ENCODE measurements around the gene ARHGAP22.

Gene ARHGAP22

GRCh38 chr10:48406204-48406603 lies 198.7 kb downstream of the ARHGAP22 start:
- H3K4me3 ChIP-seq, result no peak overlapping the region
- no peak for DNase-seq

GRCh38 chr10:48404646-48405045 lies 200.2 kb downstream of the ARHGAP22 start:
- H3K36me3 ChIP-seq, result peaks cover 6 to 9% (median 7%) of the 10 kb centered on the region in 3 donors
- peaks cover 0 to 4% (median 0%) of the 10 kb centered on the region in 4 donors for H3K4me1 ChIP-seq
- no peak overlapping the region for H3K4me3 ChIP-seq
- TF ChIP-seq CTCF (IDR thresholded peaks at IDR 0.05), result no peak
- no peak overlapping the region for H3K27ac ChIP-seq
- H3K9me3 ChIP-seq, result no peaks in the 10 kb centered on the region
- no peaks in the 10 kb centered on the region for H3K27me3 ChIP-seq
- no peak for DNase-seq
- intact Hi-C loops (cut with DNase I; ENCODE audit: low total_unique reads), result no loop called here

More at GRCh38 chr10:48406204-48406603, 198.7 kb downstream of the ARHGAP22 start:
- TF ChIP-seq CTCF (IDR thresholded peaks at IDR 0.05), result no peak
- no peaks in the 10 kb centered on the region for H3K4me1 ChIP-seq
- H3K27ac ChIP-seq, result no peak overlapping the region
- H3K36me3 ChIP-seq, result peaks cover 21 to 24% (median 21%) of the 10 kb centered on the region in 3 donors
- intact Hi-C loops (cut with DNase I; ENCODE audit: low total_unique reads), result no loop called here
- H3K9me3 ChIP-seq, result no peaks in the 10 kb centered on the region
- no peaks in the 10 kb centered on the region for H3K27me3 ChIP-seq

- DNase-seq, result no peak
- Histone ChIP-seq H3K4me3 (no peak overlapping the region), H3K27me3 (no peaks in the 10 kb centered on the region), H3K4me1 (peaks cover 0 to 11% (median 0%) of the 10 kb centered on the region in 4 donors), H3K9me3 (no peaks in the 10 kb centered on the region), H3K36me3 (no peaks in the 10 kb centered on the region), H3K27ac (no peak overlapping the region)
- TF ChIP-seq CTCF (IDR thresholded peaks at IDR 0.05), result no peak
- intact Hi-C loops (cut with DNase I; ENCODE audit: low total_unique reads), result no loop called here
These were observed 204.0 kb downstream of the ARHGAP22 start for GRCh38 chr10:48400850-48401220.

DNA sequence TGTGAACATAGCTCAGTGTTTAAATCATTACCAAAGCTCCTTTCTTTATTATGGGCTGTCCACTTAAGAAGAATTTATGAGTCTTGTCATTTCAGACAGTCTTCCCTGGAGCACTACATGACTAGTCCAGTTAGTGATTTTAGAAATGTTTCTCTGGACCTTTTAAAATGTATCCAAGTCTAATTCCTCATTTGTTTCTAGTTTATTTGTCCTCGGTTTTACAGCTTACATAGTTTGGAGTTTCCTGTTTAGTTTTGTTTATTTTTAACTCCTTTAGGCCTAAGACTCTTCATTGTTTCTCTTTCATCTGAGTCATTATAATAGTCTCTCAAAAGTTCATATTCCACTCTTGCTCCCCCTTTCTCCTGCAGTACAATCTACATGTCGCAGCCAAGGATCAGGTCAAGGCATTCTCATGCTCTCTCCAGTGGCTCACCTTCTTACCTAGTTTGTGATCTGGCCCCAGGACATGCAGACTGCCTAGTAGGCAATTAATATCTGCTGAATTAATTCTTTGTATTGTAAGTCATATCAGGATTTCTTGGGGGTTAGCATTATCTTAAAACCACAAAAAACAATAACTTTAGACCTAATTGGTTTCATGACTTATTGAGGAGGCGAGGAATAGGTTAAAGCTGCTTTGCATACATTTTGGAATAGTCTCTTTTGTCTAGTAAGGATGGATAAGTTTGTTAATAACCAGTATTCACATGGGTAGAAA lies 204.6 kb downstream of the ARHGAP22 start:
- H3K27me3 ChIP-seq, result no peaks in the 10 kb centered on the region
- no peaks in the 10 kb centered on the region for H3K36me3 ChIP-seq
- H3K4me3 ChIP-seq, result no peak overlapping the region
- DNase-seq, result no peak
- intact Hi-C loops (cut with DNase I; ENCODE audit: low total_unique reads), result no loop called here
- no peaks in the 10 kb centered on the region for H3K9me3 ChIP-seq
- H3K4me1 ChIP-seq, result peaks cover 0 to 11% (median 0%) of the 10 kb centered on the region in 4 donors
- TF ChIP-seq CTCF (IDR thresholded peaks at IDR 0.05), result no peak
- no peak overlapping the region for H3K27ac ChIP-seq

DNA sequence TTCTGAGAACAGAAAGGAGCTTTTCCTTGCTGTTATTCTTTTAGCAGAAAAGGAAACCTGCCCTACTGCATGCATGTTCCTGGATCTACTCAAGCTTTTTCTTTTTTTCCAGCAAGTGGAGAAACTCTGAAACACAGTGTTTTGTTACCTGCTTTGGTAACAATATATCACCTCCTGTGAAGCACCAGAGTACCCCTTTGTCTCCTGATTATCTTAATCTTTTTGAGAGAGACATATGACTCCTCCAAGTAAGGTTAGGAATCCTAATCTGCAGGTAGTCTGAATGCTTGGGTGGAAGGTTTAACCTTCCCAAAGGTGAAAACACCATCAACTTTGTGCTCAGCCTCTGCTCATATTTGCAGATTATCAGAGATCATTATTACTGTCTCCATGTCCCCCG lies 205.3 kb downstream of the ARHGAP22 start:
- H3K36me3 ChIP-seq, result no peaks in the 10 kb centered on the region
- intact Hi-C loops (cut with DNase I; ENCODE audit: low total_unique reads), result no loop called here
- H3K27ac ChIP-seq, result no peak overlapping the region
- H3K4me3 ChIP-seq, result no peak overlapping the region
- DNase-seq, result no peak
- no peak for TF ChIP-seq CTCF (IDR thresholded peaks at IDR 0.05)
- H3K27me3 ChIP-seq, result no peaks in the 10 kb centered on the region
- H3K9me3 ChIP-seq, result no peaks in the 10 kb centered on the region
- H3K4me1 ChIP-seq, result peaks cover 0 to 11% (median 0%) of the 10 kb centered on the region in 4 donors
